ENCODE results near the gene VIT. TPM values are rescaled to one million over a fixed set of nuclear protein-coding genes. Genes with fewer than 3 reads are reported as not detected.

Gene VIT
- total and polyA plus RNA-seq, 2 experiments from 2014 or later: not detected

- no peak overlapping the region for H2AFZ ChIP-seq
- no peak overlapping the region for H3K4me3 ChIP-seq
- H3K36me3 Mint-ChIP-seq (ENCODE audit: low read depth): no peaks in the 10 kb centered on the region
- H3F3A ChIP-seq (replicated peaks; ENCODE audit: low read depth): no peaks in the 10 kb centered on the region
- no peaks in the 10 kb centered on the region for H3K9me2 ChIP-seq (ENCODE audit: insufficient read depth)
- ATAC-seq: no peak
- no peak overlapping the region for H3K4me2 ChIP-seq
- TF ChIP-seq, protein P1, sequence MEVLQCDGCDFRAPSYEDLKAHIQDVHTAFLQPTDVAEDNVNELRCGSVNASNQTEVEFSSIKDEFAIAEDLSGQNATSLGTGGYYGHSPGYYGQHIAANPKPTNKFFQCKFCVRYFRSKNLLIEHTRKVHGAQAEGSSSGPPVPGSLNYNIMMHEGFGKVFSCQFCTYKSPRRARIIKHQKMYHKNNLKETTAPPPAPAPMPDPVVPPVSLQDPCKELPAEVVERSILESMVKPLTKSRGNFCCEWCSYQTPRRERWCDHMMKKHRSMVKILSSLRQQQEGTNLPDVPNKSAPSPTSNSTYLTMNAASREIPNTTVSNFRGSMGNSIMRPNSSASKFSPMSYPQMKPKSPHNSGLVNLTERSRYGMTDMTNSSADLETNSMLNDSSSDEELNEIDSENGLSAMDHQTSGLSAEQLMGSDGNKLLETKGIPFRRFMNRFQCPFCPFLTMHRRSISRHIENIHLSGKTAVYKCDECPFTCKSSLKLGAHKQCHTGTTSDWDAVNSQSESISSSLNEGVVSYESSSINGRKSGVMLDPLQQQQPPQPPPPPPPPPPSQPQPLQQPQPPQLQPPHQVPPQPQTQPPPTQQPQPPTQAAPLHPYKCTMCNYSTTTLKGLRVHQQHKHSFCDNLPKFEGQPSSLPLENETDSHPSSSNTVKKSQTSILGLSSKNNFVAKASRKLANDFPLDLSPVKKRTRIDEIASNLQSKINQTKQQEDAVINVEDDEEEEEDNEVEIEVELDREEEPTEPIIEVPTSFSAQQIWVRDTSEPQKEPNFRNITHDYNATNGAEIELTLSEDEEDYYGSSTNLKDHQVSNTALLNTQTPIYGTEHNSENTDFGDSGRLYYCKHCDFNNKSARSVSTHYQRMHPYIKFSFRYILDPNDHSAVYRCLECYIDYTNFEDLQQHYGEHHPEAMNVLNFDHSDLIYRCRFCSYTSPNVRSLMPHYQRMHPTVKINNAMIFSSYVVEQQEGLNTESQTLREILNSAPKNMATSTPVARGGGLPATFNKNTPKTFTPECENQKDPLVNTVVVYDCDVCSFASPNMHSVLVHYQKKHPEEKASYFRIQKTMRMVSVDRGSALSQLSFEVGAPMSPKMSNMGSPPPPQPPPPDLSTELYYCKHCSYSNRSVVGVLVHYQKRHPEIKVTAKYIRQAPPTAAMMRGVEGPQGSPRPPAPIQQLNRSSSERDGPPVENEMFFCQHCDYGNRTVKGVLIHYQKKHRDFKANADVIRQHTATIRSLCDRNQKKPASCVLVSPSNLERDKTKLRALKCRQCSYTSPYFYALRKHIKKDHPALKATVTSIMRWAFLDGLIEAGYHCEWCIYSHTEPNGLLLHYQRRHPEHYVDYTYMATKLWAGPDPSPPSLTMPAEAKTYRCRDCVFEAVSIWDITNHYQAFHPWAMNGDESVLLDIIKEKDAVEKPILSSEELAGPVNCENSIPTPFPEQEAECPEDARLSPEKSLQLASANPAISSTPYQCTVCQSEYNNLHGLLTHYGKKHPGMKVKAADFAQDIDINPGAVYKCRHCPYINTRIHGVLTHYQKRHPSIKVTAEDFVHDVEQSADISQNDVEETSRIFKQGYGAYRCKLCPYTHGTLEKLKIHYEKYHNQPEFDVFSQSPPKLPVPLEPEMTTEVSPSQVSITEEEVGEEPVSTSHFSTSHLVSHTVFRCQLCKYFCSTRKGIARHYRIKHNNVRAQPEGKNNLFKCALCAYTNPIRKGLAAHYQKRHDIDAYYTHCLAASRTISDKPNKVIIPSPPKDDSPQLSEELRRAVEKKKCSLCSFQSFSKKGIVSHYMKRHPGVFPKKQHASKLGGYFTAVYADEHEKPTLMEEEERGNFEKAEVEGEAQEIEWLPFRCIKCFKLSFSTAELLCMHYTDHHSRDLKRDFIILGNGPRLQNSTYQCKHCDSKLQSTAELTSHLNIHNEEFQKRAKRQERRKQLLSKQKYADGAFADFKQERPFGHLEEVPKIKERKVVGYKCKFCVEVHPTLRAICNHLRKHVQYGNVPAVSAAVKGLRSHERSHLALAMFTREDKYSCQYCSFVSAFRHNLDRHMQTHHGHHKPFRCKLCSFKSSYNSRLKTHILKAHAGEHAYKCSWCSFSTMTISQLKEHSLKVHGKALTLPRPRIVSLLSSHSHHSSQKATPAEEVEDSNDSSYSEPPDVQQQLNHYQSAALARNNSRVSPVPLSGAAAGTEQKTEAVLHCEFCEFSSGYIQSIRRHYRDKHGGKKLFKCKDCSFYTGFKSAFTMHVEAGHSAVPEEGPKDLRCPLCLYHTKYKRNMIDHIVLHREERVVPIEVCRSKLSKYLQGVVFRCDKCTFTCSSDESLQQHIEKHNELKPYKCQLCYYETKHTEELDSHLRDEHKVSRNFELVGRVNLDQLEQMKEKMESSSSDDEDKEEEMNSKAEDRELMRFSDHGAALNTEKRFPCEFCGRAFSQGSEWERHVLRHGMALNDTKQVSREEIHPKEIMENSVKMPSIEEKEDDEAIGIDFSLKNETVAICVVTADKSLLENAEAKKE (CRISPR knock-in tag; IDR thresholded peaks at IDR 0.05): no peak
- TF ChIP-seq NANOG (IDR thresholded peaks at IDR 0.05; ENCODE audit: borderline replicate concordance) (no peak), STAT1 (IDR thresholded peaks at IDR 0.05; ENCODE audit: unreplicated experiment) (no peak), ZNF114 (CRISPR knock-in tag; IDR thresholded peaks at IDR 0.05) (no peak), POLR2AphosphoS5 (IDR thresholded peaks at IDR 0.05; ENCODE audit: low read depth) (no peak), JUNB (IDR thresholded peaks at IDR 0.05; ENCODE audit: unreplicated experiment) (no peak), ETS1 (IDR thresholded peaks at IDR 0.05) (no peak), REST (IDR thresholded peaks at IDR 0.05; ENCODE audit: unreplicated experiment) (no peak), CTCF (conservative IDR thresholded peaks at IDR 0.05; ENCODE audit: low read depth in 2 of 2) (no peak), CREB1 (CRISPR knock-in tag; IDR thresholded peaks at IDR 0.05; ENCODE audit: low read depth) (no peak)
- H4K20me1 ChIP-seq (replicated peaks; ENCODE audit: insufficient read depth): no peaks in the 10 kb centered on the region
- no peaks in the 10 kb centered on the region for H3K27me3 ChIP-seq (ENCODE audit: insufficient read depth)
- peaks cover 11% of the 10 kb centered on the region for H3K27me3 Mint-ChIP-seq (ENCODE audit: insufficient read depth, low read depth, poor library complexity)
- H3K27ac ChIP-seq (ENCODE audit: low read depth): no peak overlapping the region
- H3K4me1 ChIP-seq (ENCODE audit: insufficient read depth): peaks cover 11% of the 10 kb centered on the region; the same call in 1 of the 2 replicates
- no peak for DNase-seq (ENCODE audit: low spot score)
- peaks cover 11% of the 10 kb centered on the region for H3K4me1 Mint-ChIP-seq
- H3K36me3 ChIP-seq (ENCODE audit: insufficient read depth): no peaks in the 10 kb centered on the region
- H3K4me3 Mint-ChIP-seq: no peak overlapping the region
- H3K79me2 ChIP-seq (replicated peaks; ENCODE audit: insufficient read depth): no peaks in the 10 kb centered on the region
- H3K9me3 Mint-ChIP-seq: no peaks in the 10 kb centered on the region
- no peak overlapping the region for H3K27ac Mint-ChIP-seq
Observed at GRCh38 chr2:36800381-36800780, 103.9 kb downstream of the VIT start.

All from GM23338 (cell line).